ENCODE results near the gene NACC1.

The NACC1 gene

GRCh38 chr19:13117772-13118423 is at the start of gene NACC1:
NACC1 (plus strand) TSS chr19:13118264; CDS start chr19:13135208, 16,944 bp downstream.
- DNase-seq (ENCODE audit: low read depth): no peak

GRCh38 chr19:13069415-13070359 is 48.4 kb upstream of the NACC1 start:
- DNase-seq (ENCODE audit: low read depth): no peak

GRCh38 chr19:13070425-13071140 is 47.5 kb upstream of the NACC1 start:
- DNase-seq (ENCODE audit: low read depth): no peak

GRCh38 chr19:13071444-13072187 is 46.4 kb upstream of the NACC1 start:
- no peak for DNase-seq (ENCODE audit: low read depth)

GRCh38 chr19:13072188-13072908 is 45.7 kb upstream of the NACC1 start:
- no peak for DNase-seq (ENCODE audit: low read depth)

- no peak for DNase-seq (ENCODE audit: low read depth)
These were observed 44.8 kb upstream of the NACC1 start for GRCh38 chr19:13073263-13073662.

- no peak for DNase-seq (ENCODE audit: low read depth)
These were observed 43.7 kb upstream of the NACC1 start for GRCh38 chr19:13074378-13074777.

- DNase-seq (ENCODE audit: low read depth): no peak
These were observed 41.7 kb upstream of the NACC1 start for GRCh38 chr19:13076320-13076719.

GRCh38 chr19:13076787-13077186 is 41.3 kb upstream of the NACC1 start:
- no peak for DNase-seq (ENCODE audit: low read depth)

GRCh38 chr19:13077240-13077639 is 40.8 kb upstream of the NACC1 start:
- no peak for DNase-seq (ENCODE audit: low read depth)

- no peak for DNase-seq (ENCODE audit: low read depth)
These were observed 39.7 kb upstream of the NACC1 start for GRCh38 chr19:13078381-13078780.

GRCh38 chr19:13078897-13079541 is 39.0 kb upstream of the NACC1 start:
- DNase-seq (ENCODE audit: low read depth): no peak

- DNase-seq (ENCODE audit: low read depth): no peak
These were observed 38.5 kb upstream of the NACC1 start for GRCh38 chr19:13079542-13079986.

- no peak for DNase-seq (ENCODE audit: low read depth)
These were observed 35.7 kb upstream of the NACC1 start for GRCh38 chr19:13082192-13083007.

GRCh38 chr19:13083008-13083404 is 35.1 kb upstream of the NACC1 start:
- no peak for DNase-seq (ENCODE audit: low read depth)

- DNase-seq (ENCODE audit: low read depth): no peak
These were observed 34.4 kb upstream of the NACC1 start for GRCh38 chr19:13083627-13084026.

GRCh38 chr19:13085666-13086065 is 32.4 kb upstream of the NACC1 start:
- no peak for DNase-seq (ENCODE audit: low read depth)

- no peak for DNase-seq (ENCODE audit: low read depth)
These were observed 31.7 kb upstream of the NACC1 start for GRCh38 chr19:13086341-13086740.

GRCh38 chr19:13087295-13087694 is 30.8 kb upstream of the NACC1 start:
- DNase-seq (ENCODE audit: low read depth): no peak

Measured in HS-27A (cell line).